Karpas-422 (cell line): ENCODE results near the gene EGFL8. TPM values are rescaled to one million over a fixed set of nuclear protein-coding genes. Genes with fewer than 3 reads are reported as not detected.

Experiments
- DNase-seq: peaks from one replicate; pipeline ENCODE4 v3.0.0-alpha.2; 2015
- H2AFZ ChIP-seq: fragments of 200-600 bp; sonication (generic); 2 replicates; pipeline ENCODE4 v1.6.1; 2014; ENCODE audit warnings: antibody characterized with exemption, low read length, mixed read lengths
- H3K27ac ChIP-seq: fragments of 200-600 bp; sonication (generic); 2 replicates; pipeline ENCODE4 v1.5.1; 2014; ENCODE audit warnings: mild to moderate bottlenecking, low read length, moderate library complexity
- H3K27me3 ChIP-seq: fragments of 200-600 bp; sonication (generic); 2 replicates; pipeline ENCODE4 v1.6.1; 2014; ENCODE audit warnings: low read length, mixed read lengths
- H3K36me3 ChIP-seq: fragments of 200-600 bp; sonication (generic); 2 replicates; pipeline ENCODE4 v1.6.1; 2014; ENCODE audit warnings: low read length, mixed read lengths; ENCODE audit not compliant: insufficient read depth
- H3K4me1 ChIP-seq: fragments of 200-600 bp; sonication (generic); 2 replicates; pipeline ENCODE4 v1.6.1; 2014; ENCODE audit warnings: mild to moderate bottlenecking, low read length, mixed read lengths
- H3K4me2 ChIP-seq: fragments of 200-600 bp; sonication (generic); 2 replicates; pipeline ENCODE4 v1.6.1; 2014; ENCODE audit warnings: low read length, low read depth, mild to moderate bottlenecking; ENCODE audit not compliant: poor library complexity, severe bottlenecking
- H3K4me3 ChIP-seq: fragments of 200-600 bp; sonication (generic); 2 replicates; pipeline ENCODE4 v1.5.1; 2014; ENCODE audit warnings: mild to moderate bottlenecking, antibody characterized with exemption, low read length, mixed read lengths
- H3K79me2 ChIP-seq: fragments of 200-600 bp; sonication (generic); 2 replicates; pipeline ENCODE4 v1.6.1; 2014; ENCODE audit warnings: mild to moderate bottlenecking, low read length, mixed read lengths
- H3K9ac ChIP-seq: fragments of 200-600 bp; sonication (generic); 2 replicates; pipeline ENCODE4 v1.6.0; 2014; ENCODE audit warnings: low read length
- H3K9me2 ChIP-seq: fragments of 200-600 bp; sonication (generic), shearing (Covaris generic); replicated peaks from 2 replicates; pipeline ENCODE4 v1.6.0; 2014; ENCODE audit warnings: mild to moderate bottlenecking, low read length, moderate library complexity; ENCODE audit not compliant: insufficient read depth
- H3K9me3 ChIP-seq: fragments of 300-700, 200-600 bp; sonication (generic); 2 replicates; pipeline ENCODE4 v1.6.1; 2014; ENCODE audit warnings: low read length, mixed read lengths
- H4K20me1 ChIP-seq: fragments of 200-600 bp; sonication (generic); 2 replicates; pipeline ENCODE4 v1.6.1; 2014; ENCODE audit warnings: mild to moderate bottlenecking, antibody characterized with exemption, low read length, low read depth; ENCODE audit not compliant: insufficient read depth
- total RNA-seq: library from RNA; depleted of rRNA; stranded (reverse); fragments of >200 nt; shearing (Covaris generic); gene quantifications from 2 replicates; pipeline ENCODE4 v1.2.3, GENCODE V29; 2014; ENCODE audit warnings: low replicate concordance

The EGFL8 gene
- total RNA-seq, 1 experiment from 2014 or later, result 3.7 TPM

GRCh38 chr6:32148289-32149091 is 15.9 kb upstream of the EGFL8 start:
- Histone ChIP-seq H3K4me2 (no peak overlapping the region), H3K27me3 (no peaks in the 10 kb centered on the region), H3K9me2 (no peaks in the 10 kb centered on the region), H3K27ac (no peak overlapping the region), H3K79me2 (no peaks in the 10 kb centered on the region), H3K4me3 (no peak overlapping the region), H3K9ac (no peak overlapping the region), H3K9me3 (no peaks in the 10 kb centered on the region), H4K20me1 (no peaks in the 10 kb centered on the region), H2AFZ (no peak overlapping the region), H3K36me3 (no peaks in the 10 kb centered on the region), H3K4me1 (peaks cover 8% of the 10 kb centered on the region)
- peak; percentile 44 for DNase-seq

DNA sequence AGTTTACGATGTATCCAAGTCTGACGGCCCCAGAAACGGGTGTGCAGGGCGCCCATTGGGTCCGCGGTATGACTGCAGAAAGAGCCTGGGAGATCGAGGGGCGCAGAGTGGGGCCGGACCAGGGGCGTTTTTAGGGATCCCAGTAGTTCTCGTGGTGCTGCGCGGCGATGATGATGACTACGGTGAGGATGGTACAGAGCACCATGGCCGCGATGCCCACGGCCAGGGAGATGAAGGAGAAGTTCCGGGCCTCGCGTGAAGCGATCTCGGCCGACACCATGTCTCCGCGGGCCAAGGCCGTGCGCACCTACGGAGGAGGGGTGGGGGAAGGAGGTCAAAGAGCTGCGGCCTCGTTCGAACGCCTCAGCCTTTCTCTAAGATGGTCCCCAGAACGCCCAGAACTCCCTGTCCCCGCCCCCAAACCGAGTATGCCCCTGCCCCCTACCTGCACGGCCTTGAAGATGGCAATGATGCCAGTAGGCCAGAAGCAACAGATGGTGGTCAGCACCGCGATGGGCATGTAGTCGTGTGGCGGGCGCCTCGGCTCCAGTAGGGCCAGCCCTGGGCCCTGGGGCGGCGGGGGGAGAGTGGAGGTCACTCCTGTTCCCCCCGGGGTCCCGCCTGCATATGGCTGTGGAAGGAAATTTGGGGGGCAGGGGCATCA is 15.2 kb upstream of the EGFL8 start:
- H3K4me2 ChIP-seq, result no peak overlapping the region
- peaks cover 11% of the 10 kb centered on the region for H3K4me1 ChIP-seq
- H3K36me3 ChIP-seq, result no peaks in the 10 kb centered on the region
- H3K9ac ChIP-seq, result no peak overlapping the region
- H3K27me3 ChIP-seq, result no peaks in the 10 kb centered on the region
- H3K9me2 ChIP-seq, result no peaks in the 10 kb centered on the region
- no peak for DNase-seq
- no peak overlapping the region for H3K27ac ChIP-seq
- no peaks in the 10 kb centered on the region for H4K20me1 ChIP-seq
- H3K79me2 ChIP-seq, result no peaks in the 10 kb centered on the region
- no peak overlapping the region for H2AFZ ChIP-seq
- no peak overlapping the region for H3K4me3 ChIP-seq
- H3K9me3 ChIP-seq, result no peaks in the 10 kb centered on the region

- H4K20me1 ChIP-seq, result no peaks in the 10 kb centered on the region
- H3K79me2 ChIP-seq, result peaks cover 4% of the 10 kb centered on the region; the same call in 1 of the 2 replicates
- peaks cover 15% of the 10 kb centered on the region for H3K4me1 ChIP-seq
- no peaks in the 10 kb centered on the region for H3K9me3 ChIP-seq
- H3K9ac ChIP-seq, result no peak overlapping the region
- no peaks in the 10 kb centered on the region for H3K9me2 ChIP-seq
- no peak overlapping the region for H2AFZ ChIP-seq
- no peak overlapping the region for H3K27ac ChIP-seq
- no peak overlapping the region for H3K4me3 ChIP-seq
- H3K4me2 ChIP-seq, result no peak overlapping the region
- H3K36me3 ChIP-seq, result no peaks in the 10 kb centered on the region
- no peaks in the 10 kb centered on the region for H3K27me3 ChIP-seq
- DNase-seq, result no peak
Observed at GRCh38 chr6:32149932-32150870, 14.2 kb upstream of the EGFL8 start.

DNA sequence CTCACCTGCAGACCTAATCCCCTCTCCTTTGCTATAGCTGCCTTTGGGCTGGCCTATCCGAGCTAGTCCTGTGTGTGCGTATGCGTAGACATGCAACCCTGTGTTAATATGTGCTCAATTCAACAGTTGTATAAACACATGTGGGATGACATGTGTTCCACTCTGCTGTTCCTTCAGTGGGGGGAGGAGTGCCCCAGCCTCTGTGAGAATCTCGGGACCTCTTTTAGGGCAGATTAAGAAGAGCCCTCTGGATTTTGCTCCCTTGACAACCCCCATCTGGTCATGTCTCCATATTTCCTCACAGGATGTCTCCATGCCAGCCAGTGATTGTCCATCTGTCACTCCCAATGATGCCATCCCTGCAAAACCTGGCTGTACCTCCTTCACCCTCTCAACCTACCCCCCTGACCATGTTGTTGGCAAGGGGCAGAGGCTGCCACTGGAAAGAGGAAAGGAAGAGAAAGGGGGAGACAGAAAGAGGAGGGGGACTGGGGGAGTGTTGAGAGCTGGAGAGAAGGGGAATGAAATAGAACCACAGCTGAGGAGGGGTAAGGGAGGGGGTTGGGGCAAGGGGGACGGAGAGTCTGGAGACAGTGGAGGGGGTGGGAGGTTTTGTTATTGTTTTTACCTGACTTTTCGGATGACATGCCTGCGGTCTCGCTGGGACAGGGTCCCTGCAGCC is 13.1 kb upstream of the EGFL8 start:
- Histone ChIP-seq H3K4me3 (no peak overlapping the region), H3K9ac (no peak overlapping the region), H3K27me3 (no peaks in the 10 kb centered on the region), H3K9me2 (no peaks in the 10 kb centered on the region), H3K4me2 (no peak overlapping the region), H3K9me3 (no peaks in the 10 kb centered on the region), H3K79me2 (peaks cover 10% of the 10 kb centered on the region; the same call in 1 of the 2 replicates), H2AFZ (no peak overlapping the region), H3K27ac (no peak overlapping the region), H3K36me3 (no peaks in the 10 kb centered on the region), H4K20me1 (no peaks in the 10 kb centered on the region), H3K4me1 (peaks cover 22% of the 10 kb centered on the region)
- no peak for DNase-seq

DNA sequence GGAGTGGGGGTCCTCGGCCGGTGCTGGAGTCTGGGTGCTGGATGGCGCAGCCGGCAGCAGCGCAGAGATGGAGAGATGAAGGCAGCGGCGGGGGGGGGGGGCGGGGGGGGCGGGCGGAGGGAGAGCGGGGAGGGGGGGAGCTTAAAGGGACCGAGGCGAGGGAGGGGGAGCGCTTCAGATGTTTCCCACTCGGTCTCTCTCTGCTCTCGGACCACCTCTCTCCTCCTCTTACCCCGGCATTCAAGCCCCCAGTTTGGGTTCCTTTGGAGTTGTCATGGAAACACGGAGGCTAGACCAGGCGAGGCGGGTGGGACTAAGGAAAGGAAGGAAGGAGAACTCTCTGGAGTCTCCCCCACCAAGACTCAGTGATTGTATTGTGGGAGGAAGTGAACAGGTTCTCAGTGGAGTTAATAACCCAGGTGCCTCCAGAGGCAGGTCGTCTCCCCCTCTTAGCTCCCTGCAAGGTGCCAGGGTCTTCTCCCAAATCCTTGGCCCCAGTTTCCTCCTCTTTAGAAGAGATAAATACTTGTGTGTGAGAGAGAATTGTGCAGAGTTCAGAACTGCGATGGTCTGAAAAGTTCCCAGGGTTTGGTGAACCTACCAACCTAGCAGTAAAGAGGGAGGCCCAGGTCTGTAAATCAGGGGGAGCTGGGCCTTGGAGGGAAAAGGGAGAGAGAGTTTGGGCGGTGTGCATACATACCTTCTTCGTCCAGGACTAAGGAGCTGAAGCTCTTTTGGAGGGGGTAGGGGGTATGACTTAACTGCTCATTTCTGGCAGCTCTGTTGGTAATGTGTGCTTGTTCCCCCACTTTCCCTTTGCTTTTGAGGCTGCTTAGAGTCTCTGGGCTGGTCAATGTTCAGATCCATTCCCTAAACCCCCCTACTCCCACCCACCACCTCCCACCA is 12.3 kb upstream of the EGFL8 start, which contains the start of gene PRRT1:
Gene PRRT1, minus strand, starts transcription at position 77 of the 906 bp plus-strand sequence. CDS start 112 bp downstream, outside the sequence.
- no peak within 1 kb of the TSS for H3K4me3 ChIP-seq
- no peaks in the 10 kb centered on the region for H3K36me3 ChIP-seq
- no peak within 1 kb of the TSS for H3K9ac ChIP-seq
- H3K79me2 ChIP-seq, result peaks cover 10% of the 10 kb centered on the region; the same call in 1 of the 2 replicates
- H3K27me3 ChIP-seq, result no peaks in the 10 kb centered on the region
- no peak within 1 kb of the TSS for H3K27ac ChIP-seq
- DNase-seq, result no peak
- H3K9me2 ChIP-seq, result no peaks in the 10 kb centered on the region
- no peaks in the 10 kb centered on the region for H3K9me3 ChIP-seq
- H3K4me1 ChIP-seq, result peaks cover 22% of the 10 kb centered on the region
- peak within 1 kb of the TSS; percentile 80 for H3K4me2 ChIP-seq
- H2AFZ ChIP-seq, result no peak within 1 kb of the TSS
- no peaks in the 10 kb centered on the region for H4K20me1 ChIP-seq

- no peak overlapping the region for H2AFZ ChIP-seq
- H4K20me1 ChIP-seq, result no peaks in the 10 kb centered on the region
- DNase-seq, result no peak
- H3K9me3 ChIP-seq, result no peaks in the 10 kb centered on the region
- H3K79me2 ChIP-seq, result peaks cover 10% of the 10 kb centered on the region; the same call in 1 of the 2 replicates
- H3K27me3 ChIP-seq, result no peaks in the 10 kb centered on the region
- peak overlapping the region; percentile 80 for H3K9ac ChIP-seq
- H3K27ac ChIP-seq, result no peak overlapping the region
- peak overlapping the region; percentile 80 for H3K4me2 ChIP-seq
- H3K4me3 ChIP-seq, result peak overlapping the region; percentile 74; the same call in 1 of the 2 replicates
- H3K36me3 ChIP-seq, result peaks cover 4% of the 10 kb centered on the region; the same call in 1 of the 2 replicates
- peaks cover 22% of the 10 kb centered on the region for H3K4me1 ChIP-seq
- no peaks in the 10 kb centered on the region for H3K9me2 ChIP-seq
Observed at GRCh38 chr6:32152769-32153563, 11.4 kb upstream of the EGFL8 start.
